Endometrium (tissue), 2 donors: ENCODE results near the gene CLSTN3.

ENCODE experiments used
- FAIRE-seq: peaks from 2 replicates; lab custom pipeline; 2012; peaks lifted over from hg19 to GRCh38; lab: Jason Lieb, UNC
- donor health status: control.
- donor health status: control.

Gene CLSTN3

DNA sequence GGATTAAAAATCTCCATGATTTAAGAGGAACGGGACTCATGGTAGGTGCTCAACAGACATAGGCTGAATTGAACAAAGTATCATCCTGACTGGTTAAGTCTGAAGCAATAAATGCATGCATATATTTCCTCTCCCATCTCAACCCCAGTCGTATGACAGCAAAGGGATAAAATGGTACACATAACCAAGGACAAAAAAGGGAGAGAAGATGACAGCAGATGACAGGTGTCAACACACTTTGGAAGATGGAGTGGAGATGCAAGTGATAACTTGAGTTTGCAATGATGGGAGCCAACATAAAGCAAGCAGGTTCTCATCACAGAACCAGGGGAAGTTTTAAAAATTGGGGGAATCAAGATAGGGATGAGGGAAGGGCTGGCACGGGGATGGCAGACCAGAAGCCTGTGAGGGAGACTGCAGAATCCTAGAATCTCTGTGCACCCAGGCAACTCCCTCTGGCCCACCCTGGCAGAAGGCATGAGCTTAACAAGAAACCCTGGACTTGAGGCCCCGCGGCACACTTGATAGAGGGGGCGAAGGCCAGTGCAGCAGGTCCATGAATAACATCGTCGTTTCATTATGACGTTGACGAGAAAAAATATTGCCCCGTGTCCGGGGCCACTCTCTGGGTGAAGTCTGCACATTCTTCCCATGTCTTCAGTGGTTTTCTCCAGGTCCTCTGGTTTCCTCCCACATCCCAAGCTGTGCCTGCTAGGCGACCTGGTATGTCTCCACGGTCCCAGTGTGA is 26.2 kb upstream of the CLSTN3 start:
- FAIRE-seq = no peak

DNA sequence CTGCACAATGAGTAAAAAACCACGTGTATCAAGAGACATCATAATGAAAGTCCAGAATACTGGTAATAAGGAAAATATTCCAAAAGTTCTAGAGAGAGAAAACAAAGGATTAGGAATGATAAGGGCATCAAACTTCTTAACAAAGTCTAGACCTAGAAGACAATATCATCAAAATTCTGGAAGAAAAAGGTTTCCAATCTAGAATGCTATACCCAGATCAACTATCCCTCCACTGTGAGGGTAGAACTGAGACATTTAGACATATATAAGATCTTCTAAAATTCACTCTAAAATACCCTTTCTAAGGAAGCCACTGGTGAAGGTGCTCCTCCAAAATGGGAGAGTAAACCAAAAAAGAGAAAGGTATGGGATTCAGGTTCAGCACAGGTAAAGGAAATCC is 24.1 kb upstream of the CLSTN3 start:
- FAIRE-seq = no peak

GRCh38 chr12:7107181-7107580 is 23.0 kb upstream of the CLSTN3 start:
- peak; percentile 79 for FAIRE-seq

DNA sequence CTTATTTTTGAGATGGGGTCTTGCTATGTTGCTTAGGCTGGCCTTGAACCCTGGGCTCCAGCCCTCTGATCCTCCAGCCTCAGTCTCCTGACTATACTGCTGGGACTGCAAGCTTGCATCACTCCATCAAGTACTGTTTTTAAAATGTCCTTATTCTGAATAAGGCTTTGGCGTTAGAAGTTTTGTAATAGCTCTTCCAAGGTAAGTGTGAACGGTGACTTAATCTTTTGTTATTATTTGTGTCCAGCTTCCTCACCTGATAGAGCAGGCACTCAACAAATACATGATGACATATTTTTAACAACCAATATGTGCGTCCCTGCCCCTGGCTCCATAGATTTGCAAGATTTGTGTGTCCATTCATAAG is 22.6 kb upstream of the CLSTN3 start:
- FAIRE-seq = no peak

DNA sequence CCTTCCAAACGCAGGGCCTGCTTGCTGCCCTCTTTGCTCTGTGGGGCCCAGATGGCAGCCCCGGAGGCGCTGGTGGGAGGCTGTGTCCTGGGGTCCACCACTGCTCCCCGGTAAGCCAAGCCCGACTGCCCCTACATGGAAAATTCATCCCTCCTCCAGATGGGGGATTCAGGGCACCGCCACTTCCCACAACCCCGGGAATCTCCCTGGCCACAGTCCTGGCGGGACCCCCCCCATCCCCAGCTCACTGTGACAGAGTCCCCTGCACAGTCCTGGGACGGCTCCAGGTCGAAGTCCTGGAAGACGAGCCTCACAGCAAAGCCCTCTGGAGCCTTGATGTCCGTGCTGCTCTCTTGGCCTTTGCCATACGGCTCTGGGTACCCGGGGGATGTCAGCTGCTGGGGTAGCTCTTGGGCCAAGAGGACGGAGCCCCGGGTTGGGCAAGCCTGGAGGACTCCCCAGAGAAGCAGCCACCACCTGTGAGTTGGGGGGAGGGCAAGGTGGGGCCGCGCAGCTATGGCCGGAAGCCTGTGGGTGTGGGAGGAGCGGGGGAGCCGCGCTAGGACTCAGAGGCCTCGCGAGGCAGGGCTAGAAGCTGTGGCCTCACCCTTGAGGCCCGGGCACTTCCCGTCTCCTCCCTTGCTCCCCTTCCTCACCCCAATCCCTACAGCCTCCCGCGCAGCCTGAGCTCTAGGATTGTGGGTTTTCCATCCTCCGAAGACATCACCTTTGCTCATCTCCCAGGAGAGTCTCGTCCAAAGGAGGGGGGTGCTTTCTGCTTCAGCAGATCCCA is 22.0 kb upstream of the CLSTN3 start:
- FAIRE-seq = no peak

DNA sequence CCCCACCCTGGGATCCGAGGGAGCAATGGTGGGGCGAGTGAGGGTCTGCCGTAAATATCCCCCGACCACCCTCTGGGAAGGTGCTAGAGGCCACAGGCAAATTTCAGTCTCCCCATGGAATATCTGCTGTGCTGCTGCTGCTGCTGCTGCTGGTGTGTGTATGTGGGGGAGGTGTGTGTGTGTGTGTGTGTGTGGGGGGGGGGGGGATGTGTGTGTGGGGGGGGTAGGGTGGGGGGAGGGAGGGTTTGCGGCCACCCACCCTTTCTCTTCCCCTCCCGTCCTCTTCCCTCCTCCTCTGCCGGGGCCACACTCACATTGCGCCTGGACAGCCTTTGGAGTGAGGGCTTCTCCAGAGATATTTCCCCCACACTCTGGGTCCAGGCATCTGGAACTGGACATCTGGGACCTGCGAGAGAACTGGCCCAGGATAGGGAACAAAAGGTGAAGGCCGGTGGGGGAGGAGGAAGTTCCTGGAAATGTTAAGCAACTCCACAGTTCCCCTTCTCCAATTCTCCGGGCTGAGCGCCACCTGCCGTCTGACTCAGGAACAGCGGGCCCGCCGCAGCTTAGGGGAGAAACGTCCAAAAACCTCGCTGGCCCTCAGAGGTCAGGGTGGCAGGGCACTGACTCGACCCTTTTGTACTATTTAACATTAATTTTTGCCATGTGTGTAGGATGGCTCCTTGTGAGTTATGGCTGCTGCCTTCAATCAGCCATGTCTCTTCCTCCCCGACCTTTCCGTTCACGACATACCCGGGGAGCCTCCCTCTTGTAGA is 21.2 kb upstream of the CLSTN3 start, which contains the start of gene C1RL:
Gene C1RL (minus strand): TSS at position 419 of the 776 bp plus-strand sequence. CDS start 34 bp downstream, at position 385.
- peak; percentile 18 for FAIRE-seq

DNA sequence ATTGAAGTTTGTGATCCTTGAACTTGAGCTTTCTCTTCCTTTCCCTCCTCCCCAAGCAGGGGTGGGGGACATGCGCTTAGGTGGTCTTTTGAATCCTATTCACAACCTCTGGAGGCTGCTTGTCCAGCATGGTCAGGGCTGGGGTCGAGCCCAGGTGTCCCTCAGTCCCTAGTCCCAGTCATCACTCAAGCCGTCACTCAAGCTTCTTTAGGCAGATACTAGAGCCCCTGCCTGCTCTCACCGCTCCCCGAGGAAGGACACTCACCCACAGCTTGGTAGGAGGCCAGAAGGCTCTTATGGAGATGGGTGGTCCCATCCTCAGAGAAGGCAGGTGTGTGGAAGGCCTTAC is 20.6 kb upstream of the CLSTN3 start:
- FAIRE-seq = no peak

DNA sequence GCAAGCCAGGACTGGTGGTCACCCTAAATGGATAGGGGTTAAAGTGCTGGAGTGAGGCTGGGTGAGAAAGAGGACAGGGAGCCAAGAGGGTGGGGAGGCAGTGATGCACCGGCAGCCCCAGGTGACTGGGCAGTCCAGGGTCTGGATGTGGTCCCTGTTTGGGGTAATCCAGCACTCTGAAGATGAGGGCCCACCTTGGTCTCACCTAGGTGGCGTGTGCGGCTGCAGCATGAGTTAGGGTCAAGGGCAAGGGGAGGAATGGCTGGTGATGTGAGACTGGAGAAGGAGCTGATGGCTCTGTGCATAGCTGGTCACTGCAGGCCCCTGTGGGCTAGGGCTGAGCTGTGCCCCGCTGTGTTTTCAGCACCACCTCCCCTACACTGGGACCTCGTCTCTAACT is 19.5 kb upstream of the CLSTN3 start:
- FAIRE-seq = no peak

- FAIRE-seq = no peak
These were observed 18.1 kb upstream of the CLSTN3 start for GRCh38 chr12:7112041-7112440.

DNA sequence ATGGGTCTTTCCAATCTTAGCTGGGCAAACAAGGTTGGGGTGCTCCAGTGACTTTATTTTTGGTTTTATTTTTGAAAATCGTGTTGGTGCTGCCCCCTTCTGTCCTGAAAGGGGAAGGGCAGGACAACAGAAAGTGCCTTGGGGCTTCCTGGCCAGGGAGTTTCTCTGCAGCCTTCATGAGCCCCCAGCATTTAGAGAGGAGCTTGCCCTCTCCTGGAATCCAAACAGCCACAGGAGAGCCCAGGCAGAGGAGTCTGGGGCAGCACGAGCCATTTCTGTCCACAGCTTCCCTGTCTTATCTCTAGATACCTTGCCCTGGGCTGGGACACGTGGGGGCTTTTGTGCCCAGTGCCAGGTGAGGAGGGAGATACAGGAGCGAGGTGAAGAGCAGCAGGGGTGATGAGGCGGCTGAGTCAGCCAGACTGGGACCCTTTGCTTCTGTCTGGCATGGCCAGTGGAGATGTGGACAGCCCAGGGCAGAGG is 16.7 kb upstream of the CLSTN3 start:
- FAIRE-seq = no peak

- no peak for FAIRE-seq
These were observed 16.2 kb upstream of the CLSTN3 start for GRCh38 chr12:7114008-7114407.

DNA sequence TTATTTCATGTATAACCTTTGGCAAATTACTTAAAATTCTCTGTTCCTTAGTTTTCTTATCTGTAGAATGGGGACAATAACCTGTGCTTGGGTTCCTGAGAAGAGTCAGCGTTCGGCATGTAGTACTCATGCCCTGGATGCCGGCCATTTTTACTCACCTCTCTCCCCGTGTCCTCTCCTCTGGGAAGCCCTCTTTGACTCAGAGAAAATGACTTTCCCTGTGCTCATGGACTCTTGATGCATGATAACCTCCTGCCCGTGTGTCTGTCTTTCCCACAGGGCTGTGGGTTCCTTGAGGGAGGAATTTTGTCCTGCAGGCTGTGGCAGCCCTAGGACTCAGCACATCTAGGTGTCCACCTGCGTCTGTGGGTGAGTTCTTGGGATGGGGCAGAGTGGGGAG is 15.3 kb upstream of the CLSTN3 start:
- no peak for FAIRE-seq

- no peak for FAIRE-seq
These were observed 14.0 kb upstream of the CLSTN3 start for GRCh38 chr12:7116196-7116595.

DNA sequence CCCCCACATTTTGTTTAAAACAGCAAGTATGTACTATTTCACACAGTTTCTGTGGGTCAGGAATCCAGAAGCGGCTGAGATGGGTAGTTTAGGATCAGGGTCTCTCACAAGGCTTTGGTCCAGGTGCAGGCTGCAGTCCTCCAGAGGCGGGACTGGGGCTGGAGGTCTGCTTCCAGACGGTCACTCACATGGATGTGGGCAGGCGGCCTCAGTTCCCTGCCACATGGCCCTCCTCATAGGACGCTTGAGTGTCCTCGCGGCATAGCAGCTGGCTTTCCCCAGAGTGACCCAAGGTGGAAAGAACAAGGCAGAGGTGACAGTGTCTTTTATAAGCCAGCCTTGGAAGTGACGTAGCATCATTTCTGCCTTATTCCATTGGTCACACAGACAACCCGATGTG is 13.3 kb upstream of the CLSTN3 start:
- no peak for FAIRE-seq

DNA sequence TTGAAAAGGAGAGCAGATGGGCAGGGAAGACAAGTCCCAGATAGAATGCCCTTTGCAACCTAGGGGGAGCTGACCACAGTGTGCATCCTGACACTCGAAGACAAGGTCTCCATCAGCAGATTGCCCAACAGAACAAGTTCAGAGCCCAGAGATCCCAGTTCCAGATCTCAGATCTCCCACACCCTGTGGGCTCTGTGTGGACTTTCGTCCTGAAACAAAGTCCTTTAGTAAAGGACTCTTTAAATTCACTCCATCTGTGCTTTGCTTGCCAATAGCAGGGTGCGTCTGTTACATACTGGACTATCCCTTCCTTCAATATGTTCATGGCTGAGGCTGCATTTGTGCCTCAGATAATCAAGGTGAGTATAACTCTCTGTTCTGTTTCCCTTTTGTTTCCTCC is 12.5 kb upstream of the CLSTN3 start:
- no peak for FAIRE-seq

GRCh38 chr12:7118881-7119280 is 11.3 kb upstream of the CLSTN3 start:
- FAIRE-seq = no peak

- FAIRE-seq = no peak
These were observed 10.0 kb upstream of the CLSTN3 start for GRCh38 chr12:7120166-7120565.

DNA sequence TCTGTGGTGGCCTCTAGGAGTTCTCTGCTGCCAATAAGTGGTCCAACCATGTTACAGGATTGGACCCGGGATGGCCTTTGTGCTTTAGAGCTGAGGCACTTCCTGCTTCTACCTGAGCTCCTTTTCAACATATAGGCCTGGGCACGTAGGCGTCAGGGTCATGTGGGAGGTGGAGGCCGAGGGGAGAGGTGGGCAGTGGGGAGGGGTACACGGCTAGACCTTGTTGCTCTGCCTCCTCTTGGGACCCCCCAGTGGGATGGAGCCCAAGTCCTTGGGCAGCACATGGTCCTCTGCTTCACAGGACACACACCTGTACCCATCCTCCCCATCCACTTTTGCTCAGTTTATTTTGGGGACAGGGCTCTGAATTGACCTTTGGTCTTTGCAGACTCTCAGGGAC is 8.8 kb upstream of the CLSTN3 start:
- no peak for FAIRE-seq

GRCh38 chr12:7122811-7123769 is 7.1 kb upstream of the CLSTN3 start:
- FAIRE-seq = no peak

DNA sequence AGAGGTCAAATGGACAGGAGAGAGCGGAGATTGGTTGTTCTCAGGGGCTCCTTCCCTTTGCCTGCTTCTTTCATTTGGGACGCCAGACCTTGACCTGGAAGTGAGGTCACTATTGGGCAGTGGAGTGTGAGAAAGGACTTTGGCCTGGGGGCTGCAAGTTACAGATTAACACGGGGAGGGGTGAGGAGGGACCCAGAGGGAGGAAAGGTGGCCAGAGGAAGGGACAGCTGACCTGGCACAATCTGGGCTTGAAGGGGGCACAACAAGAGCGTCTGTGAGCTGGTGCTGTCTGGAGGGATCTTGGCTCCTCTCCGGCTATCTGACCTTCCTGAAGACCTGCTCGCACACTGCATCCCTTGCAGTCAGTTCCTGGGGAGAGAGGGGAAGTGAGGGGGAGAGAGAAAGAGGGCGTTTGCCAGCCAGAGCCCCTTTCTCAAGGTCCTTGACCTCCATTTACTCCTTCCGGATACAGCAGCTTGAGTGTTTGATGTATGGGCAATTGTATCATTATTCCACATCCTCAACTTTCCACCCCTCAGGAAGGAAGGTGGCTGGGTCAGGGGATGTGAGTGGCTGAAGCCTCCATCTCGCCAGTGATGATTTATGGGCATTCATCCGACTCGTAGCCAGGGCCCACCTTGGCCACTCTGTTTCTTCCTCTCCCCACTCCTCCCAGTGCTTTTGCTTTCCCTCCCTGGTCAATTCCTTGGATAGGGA is 6.2 kb upstream of the CLSTN3 start:
- FAIRE-seq = no peak

DNA sequence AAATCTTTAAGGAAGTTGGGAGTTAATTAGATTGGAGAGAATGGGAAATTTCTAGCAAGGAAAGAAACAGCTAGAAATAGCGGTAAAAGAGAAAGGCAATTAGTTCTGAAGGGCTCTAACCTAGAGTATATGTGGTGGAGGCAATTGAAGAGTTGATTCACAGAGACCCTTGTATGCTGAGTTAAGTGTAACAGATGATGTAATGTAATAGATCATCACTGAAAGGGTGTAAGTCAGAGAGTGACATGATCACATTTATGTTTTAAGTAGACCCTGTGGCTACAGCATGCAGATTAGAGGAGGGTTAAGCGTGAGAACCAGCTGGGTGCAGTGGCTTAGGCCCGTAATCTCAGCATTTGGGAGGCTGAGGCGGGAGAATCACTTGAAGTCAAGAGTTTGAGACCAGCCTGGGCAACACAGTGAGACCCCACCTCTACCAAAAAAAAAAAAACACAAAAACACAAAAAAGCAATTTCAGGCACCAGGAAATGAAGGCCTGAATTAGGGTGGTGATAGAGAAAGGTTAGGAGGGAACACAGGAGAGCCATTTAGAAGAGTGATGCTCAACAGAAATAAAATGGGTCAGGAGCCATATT is 4.4 kb upstream of the CLSTN3 start:
- no peak for FAIRE-seq
